GM12892 (cell line): ENCODE data around the gene CD5L.

ENCODE experiments used
- DNase-seq: peaks from one replicate; pipeline ENCODE4 v3.0.0; 2011; ENCODE audit not compliant: insufficient read length
- FAIRE-seq: peaks from 2 replicates; lab custom pipeline; 2011; peaks lifted over from hg19 to GRCh38; lab: Jason Lieb, UNC
- POLR2A ChIP-seq: IDR thresholded peaks from 2 replicates; pipeline ENCODE4 v1.6.1; 2011; ENCODE audit warnings: low read depth, low read length, control low read depth
- POLR2AphosphoS5 ChIP-seq: IDR thresholded peaks from 2 replicates; pipeline ENCODE4 v1.6.1; 2011; ENCODE audit warnings: low read depth, low read length, control low read depth
- TAF1 ChIP-seq: IDR thresholded peaks from 2 replicates; pipeline ENCODE4 v1.6.1; 2011; ENCODE audit warnings: low read depth, mild to moderate bottlenecking, control low read depth, low read length, borderline replicate concordance

Gene CD5L

GRCh38 chr1:157842939-157843338 lies 1.3 kb upstream of the CD5L start:
- peak; percentile 56 for FAIRE-seq
- TF ChIP-seq POLR2A (no peak), TAF1 (no peak), POLR2AphosphoS5 (no peak)
- DNase-seq: no peak

- TF ChIP-seq POLR2A (no peak), TAF1 (no peak), POLR2AphosphoS5 (no peak)
- DNase-seq (no peak), FAIRE-seq (no peak)
Observed at GRCh38 chr1:157838966-157839365, 2.6 kb downstream of the CD5L start.

GRCh38 chr1:157834430-157834829 lies 7.2 kb downstream of the CD5L start:
- no peak for FAIRE-seq
- TF ChIP-seq POLR2A: no peak
- no peak for TF ChIP-seq TAF1
- TF ChIP-seq POLR2AphosphoS5: no peak

GRCh38 chr1:157833145-157833544 lies 8.5 kb downstream of the CD5L start:
- peak; percentile 34 for DNase-seq
- FAIRE-seq: peak; percentile 84
- TF ChIP-seq POLR2AphosphoS5 (no peak), TAF1 (no peak), POLR2A (no peak)

More at GRCh38 chr1:157834430-157834829, 7.2 kb downstream of the CD5L start:
- DNase-seq: no peak

- FAIRE-seq: peak; percentile 86
- no peak for TF ChIP-seq TAF1
- no peak for TF ChIP-seq POLR2AphosphoS5
- no peak for TF ChIP-seq POLR2A
- DNase-seq: no peak
Observed at GRCh38 chr1:157831968-157832626, 9.5 kb downstream of the CD5L start.

- TF ChIP-seq TAF1 (no peak), POLR2A (no peak), POLR2AphosphoS5 (no peak)
- DNase-seq (no peak), FAIRE-seq (no peak)
Observed at GRCh38 chr1:157830887-157831286, 10.7 kb downstream of the CD5L start.

- no peak for TF ChIP-seq POLR2A
- no peak for TF ChIP-seq TAF1
- no peak for TF ChIP-seq POLR2AphosphoS5
- FAIRE-seq (no peak), DNase-seq (no peak)
Observed at GRCh38 chr1:157829711-157830110, 11.9 kb downstream of the CD5L start.

- TF ChIP-seq TAF1 (no peak), POLR2A (no peak), POLR2AphosphoS5 (no peak)
- FAIRE-seq: no peak
- DNase-seq: no peak
Observed at GRCh38 chr1:157829210-157829609, 12.4 kb downstream of the CD5L start.

- no peak for DNase-seq
- TF ChIP-seq TAF1: no peak
- TF ChIP-seq POLR2A: no peak
- TF ChIP-seq POLR2AphosphoS5: no peak
- no peak for FAIRE-seq
Observed at GRCh38 chr1:157820299-157820698, 21.3 kb downstream of the CD5L start.

- FAIRE-seq (no peak), DNase-seq (no peak)
- no peak for TF ChIP-seq POLR2A
- no peak for TF ChIP-seq POLR2AphosphoS5
- no peak for TF ChIP-seq TAF1
Observed at GRCh38 chr1:157819896-157820295, 21.7 kb downstream of the CD5L start, which contains the start of gene FCRL1. Gene FCRL1 (minus strand): TSS chr1:157820120. CDS start chr1:157820037, 83 bp downstream.

GRCh38 chr1:157819215-157819614 lies 22.4 kb downstream of the CD5L start:
- TF ChIP-seq TAF1 (no peak), POLR2AphosphoS5 (no peak), POLR2A (no peak)
- DNase-seq: no peak
- no peak for FAIRE-seq

- DNase-seq: no peak
- TF ChIP-seq POLR2AphosphoS5 (no peak), POLR2A (no peak), TAF1 (no peak)
- no peak for FAIRE-seq
Observed at GRCh38 chr1:157813269-157813668, 28.3 kb downstream of the CD5L start.
